HL-60 (cell line): ENCODE measurements around the gene ZBTB42.

Experiments used
- CTCF ChIP-seq: IDR thresholded peaks from one replicate; pipeline ENCODE4 v1.5.1; 2011; ENCODE audit warnings: low read length, control low read depth, inconsistent platforms; ENCODE audit not compliant: insufficient read depth
- GABPA ChIP-seq: IDR thresholded peaks from 2 replicates; pipeline ENCODE4 v1.6.1; 2012; ENCODE audit warnings: low read depth
- POLR2AphosphoS5 ChIP-seq: IDR thresholded peaks from 2 replicates; pipeline ENCODE4 v1.6.1; 2012; ENCODE audit warnings: low read depth
- REST ChIP-seq: IDR thresholded peaks from 2 replicates; pipeline ENCODE4 v1.6.1; 2012; ENCODE audit warnings: low read depth; ENCODE audit not compliant: insufficient replicate concordance

- TF ChIP-seq CTCF (peak; percentile 16), GABPA (no peak), REST (no peak), POLR2AphosphoS5 (no peak)
Observed at GRCh38 chr14:104751539-104752422, 49.1 kb upstream of the ZBTB42 start.
